ENCODE measurements around the gene ACKR3.

DNA sequence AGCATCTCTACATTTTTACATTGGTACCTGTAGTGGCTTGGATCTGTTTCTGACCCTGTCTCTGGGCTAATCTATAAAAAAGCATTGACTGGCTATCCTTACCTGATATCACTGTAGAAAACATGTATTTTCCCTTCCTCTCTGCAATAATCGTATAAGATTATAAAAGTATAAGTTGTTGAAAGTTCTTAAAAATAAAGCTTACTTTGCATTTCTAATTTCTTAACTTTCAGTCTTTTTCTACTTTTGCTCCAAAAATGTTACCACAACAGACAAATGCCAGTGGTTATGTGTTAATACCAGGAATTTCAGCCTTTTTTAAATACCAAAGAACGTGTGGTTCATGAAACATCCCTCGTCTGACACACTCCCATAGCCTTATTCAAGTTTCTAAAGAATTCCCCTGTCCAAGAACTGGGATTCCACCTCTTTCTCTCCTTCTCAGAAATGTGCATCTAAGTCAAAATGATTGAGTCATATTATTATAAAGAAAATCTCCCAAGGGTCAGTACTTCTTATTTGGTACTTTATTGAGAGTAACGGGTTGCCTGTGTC, 28.5 kb upstream of the ACKR3 start:
- TF ChIP-seq, protein P1, sequence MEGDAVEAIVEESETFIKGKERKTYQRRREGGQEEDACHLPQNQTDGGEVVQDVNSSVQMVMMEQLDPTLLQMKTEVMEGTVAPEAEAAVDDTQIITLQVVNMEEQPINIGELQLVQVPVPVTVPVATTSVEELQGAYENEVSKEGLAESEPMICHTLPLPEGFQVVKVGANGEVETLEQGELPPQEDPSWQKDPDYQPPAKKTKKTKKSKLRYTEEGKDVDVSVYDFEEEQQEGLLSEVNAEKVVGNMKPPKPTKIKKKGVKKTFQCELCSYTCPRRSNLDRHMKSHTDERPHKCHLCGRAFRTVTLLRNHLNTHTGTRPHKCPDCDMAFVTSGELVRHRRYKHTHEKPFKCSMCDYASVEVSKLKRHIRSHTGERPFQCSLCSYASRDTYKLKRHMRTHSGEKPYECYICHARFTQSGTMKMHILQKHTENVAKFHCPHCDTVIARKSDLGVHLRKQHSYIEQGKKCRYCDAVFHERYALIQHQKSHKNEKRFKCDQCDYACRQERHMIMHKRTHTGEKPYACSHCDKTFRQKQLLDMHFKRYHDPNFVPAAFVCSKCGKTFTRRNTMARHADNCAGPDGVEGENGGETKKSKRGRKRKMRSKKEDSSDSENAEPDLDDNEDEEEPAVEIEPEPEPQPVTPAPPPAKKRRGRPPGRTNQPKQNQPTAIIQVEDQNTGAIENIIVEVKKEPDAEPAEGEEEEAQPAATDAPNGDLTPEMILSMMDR (IDR thresholded peaks at IDR 0.05), result no peak
- TF ChIP-seq POLR2A (IDR thresholded peaks at IDR 0.05), result no peak
